Hepatic stellate cell (primary cell): Measurements from ENCODE around the gene HLA-DRA.

ENCODE experiments used
- DNase-seq: peaks from one replicate; pipeline ENCODE4 v3.0.0; 2011; ENCODE audit warnings: low spot score

The HLA-DRA gene

DNA sequence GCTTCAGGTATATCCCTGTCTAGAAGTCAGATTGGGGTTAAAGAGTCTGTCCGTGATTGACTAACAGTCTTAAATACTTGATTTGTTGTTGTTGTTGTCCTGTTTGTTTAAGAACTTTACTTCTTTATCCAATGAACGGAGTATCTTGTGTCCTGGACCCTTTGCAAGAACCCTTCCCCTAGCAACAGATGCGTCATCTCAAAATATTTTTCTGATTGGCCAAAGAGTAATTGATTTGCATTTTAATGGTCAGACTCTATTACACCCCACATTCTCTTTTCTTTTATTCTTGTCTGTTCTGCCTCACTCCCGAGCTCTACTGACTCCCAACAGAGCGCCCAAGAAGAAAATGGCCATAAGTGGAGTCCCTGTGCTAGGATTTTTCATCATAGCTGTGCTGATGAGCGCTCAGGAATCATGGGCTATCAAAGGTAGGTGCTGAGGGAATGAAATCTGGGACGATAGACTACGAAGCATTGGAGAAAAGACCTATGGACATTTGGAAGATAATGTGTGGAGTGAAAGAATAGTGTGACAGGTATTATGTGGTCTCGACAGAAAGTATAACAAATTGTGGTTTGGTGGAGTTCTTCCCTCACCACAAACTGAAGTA is at the start of gene HLA-DRA:
Gene HLA-DRA (plus strand): TSS at position 286 of the 613 bp plus-strand sequence. CDS start 64 bp downstream, at position 350.
- DNase-seq = peak; percentile 22

GRCh38 chr6:32391505-32391904 is 48.2 kb upstream of the HLA-DRA start:
- no peak for DNase-seq

DNA sequence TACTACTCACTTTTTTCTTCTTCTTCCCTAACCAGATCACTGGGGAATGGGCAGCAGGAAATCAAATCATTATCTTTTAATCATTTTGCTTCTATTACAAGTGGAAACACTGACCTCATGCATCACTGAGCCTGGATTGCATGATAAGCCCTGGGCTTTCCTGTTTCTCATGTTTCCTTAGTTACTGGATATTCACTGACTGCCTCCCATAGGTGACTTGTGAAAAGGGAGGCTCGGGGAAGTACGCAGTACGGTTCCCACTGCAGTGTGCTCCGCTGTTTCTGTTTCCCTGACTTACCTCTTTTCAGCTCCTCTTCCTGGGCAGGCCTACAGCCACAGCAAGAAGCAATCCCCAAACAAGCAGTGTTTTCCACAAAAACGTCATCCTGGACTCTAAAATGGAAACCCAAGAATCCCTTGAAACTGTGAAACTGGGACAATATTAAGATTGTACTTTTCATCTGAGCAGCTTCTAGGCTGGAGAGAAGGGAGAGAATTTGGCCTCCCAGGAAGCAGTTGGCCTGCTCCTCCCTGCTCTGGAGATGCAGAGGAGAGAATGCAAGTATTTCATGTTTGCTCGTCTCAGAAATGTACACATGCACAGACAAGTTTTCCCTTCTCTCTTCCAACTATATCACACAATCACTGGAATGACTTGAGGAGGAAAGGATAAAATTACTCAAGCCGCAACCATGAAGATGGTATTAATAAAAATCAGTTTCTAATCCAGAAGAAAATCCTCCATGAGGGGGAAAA is 45.8 kb upstream of the HLA-DRA start:
- no peak for DNase-seq

GRCh38 chr6:32396028-32396427 is 43.7 kb upstream of the HLA-DRA start:
- DNase-seq = no peak

GRCh38 chr6:32397252-32397920 is 42.3 kb upstream of the HLA-DRA start:
- DNase-seq = no peak

- no peak for DNase-seq
Observed at GRCh38 chr6:32401284-32401963, 38.3 kb upstream of the HLA-DRA start.

GRCh38 chr6:32402812-32403211 is 36.9 kb upstream of the HLA-DRA start:
- DNase-seq = no peak

DNA sequence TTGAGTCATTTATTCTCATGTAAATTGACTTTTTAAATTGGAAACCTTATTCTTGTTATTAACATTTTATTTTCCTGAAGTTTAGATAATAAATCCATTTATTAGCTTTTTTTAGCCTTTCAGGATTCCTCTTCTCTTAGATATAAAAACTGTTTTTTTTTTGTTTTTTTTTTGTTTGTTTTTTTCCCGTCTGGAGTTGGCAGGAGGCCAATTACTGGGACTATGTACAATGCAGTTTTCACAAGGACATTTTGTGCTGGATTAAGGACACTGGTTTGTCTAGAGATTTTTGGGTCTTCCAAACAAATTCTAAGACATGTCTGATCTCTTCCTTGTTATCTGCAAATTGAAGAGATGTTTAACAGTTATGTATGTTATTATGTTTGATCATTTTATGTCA is 34.0 kb upstream of the HLA-DRA start:
- DNase-seq = no peak

- DNase-seq = no peak
Observed at GRCh38 chr6:32406197-32406596, 33.5 kb upstream of the HLA-DRA start.

DNA sequence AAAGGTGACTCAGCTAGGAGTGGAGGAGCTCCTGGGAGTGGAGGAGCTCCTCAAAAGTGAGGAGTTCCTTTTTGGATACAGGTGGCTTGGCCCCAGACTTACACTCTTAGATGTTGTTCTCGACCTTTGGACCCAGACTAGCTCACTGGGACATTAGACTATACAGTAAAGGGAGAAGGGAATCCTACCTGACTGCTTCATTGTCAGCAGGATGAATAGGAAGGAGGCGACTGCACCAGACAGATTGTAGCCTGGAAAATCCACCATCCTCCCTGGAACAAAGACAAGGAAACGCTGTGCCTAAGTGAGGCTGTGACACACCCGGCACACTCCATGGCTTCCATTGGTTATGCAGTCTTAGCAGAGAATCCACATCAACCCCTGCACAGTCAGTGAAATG is 32.8 kb upstream of the HLA-DRA start, which contains the start of gene BTNL2:
Gene BTNL2 (minus strand): TSS at position 325 of the 400 bp plus-strand sequence. CDS start 58 bp downstream, at position 267.
- no peak for DNase-seq

GRCh38 chr6:32410906-32411305 is 28.8 kb upstream of the HLA-DRA start:
- no peak for DNase-seq

GRCh38 chr6:32411566-32412327 is 27.9 kb upstream of the HLA-DRA start:
- DNase-seq = no peak

- peak; percentile 44 for DNase-seq
Observed at GRCh38 chr6:32413427-32414047, 26.1 kb upstream of the HLA-DRA start.

GRCh38 chr6:32415521-32416019 is 24.1 kb upstream of the HLA-DRA start:
- peak; percentile 48 for DNase-seq

DNA sequence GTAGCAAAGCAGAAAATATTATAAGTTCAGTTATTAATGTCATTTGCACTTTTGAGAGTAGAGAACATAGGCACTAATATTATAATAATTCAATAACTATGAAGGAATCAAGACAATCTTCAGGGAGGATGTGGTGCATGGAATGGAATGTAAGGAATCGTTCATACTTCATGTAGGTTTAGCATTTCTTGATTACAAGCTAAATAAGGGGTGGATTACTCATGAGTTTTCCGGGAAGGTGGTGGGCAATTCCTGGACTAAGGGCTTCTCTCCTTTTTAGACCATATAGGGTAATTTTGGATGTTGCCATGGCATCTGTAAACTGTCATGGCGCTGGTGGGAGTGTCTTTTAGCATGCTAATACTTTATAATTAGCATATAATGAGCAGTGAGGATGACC is 23.7 kb upstream of the HLA-DRA start:
- no peak for DNase-seq

GRCh38 chr6:32424589-32425300 is 14.9 kb upstream of the HLA-DRA start:
- DNase-seq = no peak

- DNase-seq = no peak
Observed at GRCh38 chr6:32426338-32426737, 13.3 kb upstream of the HLA-DRA start.

DNA sequence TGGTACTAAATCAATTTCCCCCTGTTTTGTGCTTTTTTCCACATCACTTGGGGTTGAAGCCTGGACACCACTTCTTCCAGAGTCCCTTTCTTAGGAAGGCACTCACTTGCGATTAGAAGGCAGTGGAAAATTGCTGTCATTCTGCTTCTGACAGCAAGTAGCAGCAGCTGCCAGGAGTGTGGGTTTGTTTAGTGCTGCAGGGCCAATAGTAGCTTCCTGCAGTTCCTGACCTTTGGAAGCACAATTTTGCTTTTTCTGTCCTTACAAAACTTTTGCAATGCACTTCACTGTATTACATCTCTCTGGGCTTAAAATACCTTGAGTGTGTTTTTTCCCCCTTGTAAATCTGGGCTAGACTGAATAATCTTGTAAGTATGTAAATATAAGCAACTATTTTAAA is 12.5 kb upstream of the HLA-DRA start:
- no peak for DNase-seq

DNA sequence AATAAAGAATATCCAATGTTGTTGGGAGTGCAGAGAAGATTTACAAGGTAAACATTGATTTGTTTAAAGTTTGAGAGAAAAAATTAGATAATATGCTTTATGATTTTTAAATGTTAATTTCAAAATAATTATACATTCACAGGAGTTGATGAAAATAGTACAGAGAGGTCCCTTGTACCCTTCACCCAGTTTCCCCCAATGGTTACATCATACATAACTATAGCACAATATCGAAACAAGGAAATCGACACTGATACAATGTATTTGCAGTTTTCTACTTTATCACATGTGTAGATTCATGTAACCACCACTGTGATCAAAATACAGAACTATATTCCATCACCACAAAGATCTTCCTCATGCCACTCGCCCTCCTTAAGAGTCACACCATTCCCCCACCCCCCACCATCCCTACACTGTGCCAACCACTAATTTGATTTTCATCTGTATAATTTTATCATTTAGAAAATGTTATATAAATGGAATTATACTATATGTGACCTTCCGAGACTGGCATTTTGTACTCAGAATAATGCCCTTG is 11.7 kb upstream of the HLA-DRA start:
- DNase-seq = no peak

DNA sequence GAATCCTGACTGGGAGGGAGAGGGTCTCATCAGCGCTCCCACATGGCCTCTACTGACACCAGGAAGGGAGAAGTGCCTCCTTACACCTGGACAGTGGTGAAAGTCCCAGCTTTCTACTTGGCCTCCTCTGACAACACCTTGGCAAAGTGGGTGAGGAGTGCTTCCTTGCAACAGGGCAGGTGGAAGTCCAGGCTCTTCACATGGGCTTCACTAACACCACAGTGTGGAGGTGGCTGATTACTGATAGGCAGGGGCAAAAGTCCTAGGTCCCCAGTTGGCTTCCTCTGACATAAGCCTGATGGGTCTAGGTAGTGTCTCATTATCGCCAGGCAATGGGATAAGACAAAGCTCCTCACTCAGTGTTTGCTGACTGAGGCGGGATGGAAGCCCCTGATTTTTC is 9.5 kb upstream of the HLA-DRA start:
- DNase-seq = no peak
